ENCODE measurements around the gene ARL10.

- peak; percentile 76 for TF ChIP-seq POLR2A (IDR thresholded peaks at IDR 0.05; ENCODE audit: low read depth, low read length)
- TF ChIP-seq TAF1 (IDR thresholded peaks at IDR 0.05; ENCODE audit: borderline replicate concordance, low read depth, low read length): peak; percentile 49; the same call in 1 of the 2 replicates
- TF ChIP-seq POLR2AphosphoS5 (IDR thresholded peaks at IDR 0.05; ENCODE audit: low read depth, low read length): peak; percentile 87
These were observed 24.1 kb downstream of the ARL10 start for GRCh38 chr5:176389135-176390123.

Data from GM12892 (cell line).